Heart right ventricle (tissue), 16 donors: ENCODE data around the gene KSR1. TPM values are rescaled to one million over a fixed set of nuclear protein-coding genes. Genes with fewer than 3 reads are reported as not detected.
"Not testable (repeated sequence)": the region's sequence is repeated elsewhere in the genome, so short reads cannot be mapped to it uniquely, and the experiment has no call there.

ENCODE experiments used
- ATAC-seq, 8 donors: fragments of 200-7000 bp; cut with Tn5 transposase; one replicate each; pipeline ENCODE4 v1.9.1; 2020; ENCODE audit warnings: mild to moderate bottlenecking in 8 of 8, moderate library complexity in 8 of 8, moderate number of reproducible peaks in 1 of 8
- DNase-seq, 2 donors: peaks; one replicate each; pipeline ENCODE4 v3.0.0-alpha.2; 2020
- H3K27ac ChIP-seq, 10 donors: fragments of 200-600 bp; sonication (generic) in 2 of 10; one replicate each; pipeline versions ENCODE4 v1.5.0 to v1.8.0; 2020 to 2022; ENCODE audit warnings: mild to moderate bottlenecking in 3 of 10
- H3K27me3 ChIP-seq, 7 donors: fragments of 200-600 bp; one replicate each; pipeline ENCODE4 v1.8.0; 2021 to 2022; ENCODE audit warnings: mild to moderate bottlenecking in 2 of 7
- H3K36me3 ChIP-seq, 9 donors: fragments of 200-600 bp; sonication (generic) in 1 of 9; one replicate each; pipeline versions ENCODE4 v1.5.0 to v1.8.0; 2020 to 2022; ENCODE audit warnings: mild to moderate bottlenecking in 2 of 9
- H3K4me1 ChIP-seq, 9 donors: fragments of 200-600 bp; sonication (generic) in 1 of 9; one replicate each; pipeline versions ENCODE4 v1.5.0 to v1.8.0; 2020 to 2022; ENCODE audit warnings: mild to moderate bottlenecking in 4 of 9
- H3K4me3 ChIP-seq, 10 donors: fragments of 200-600 bp; sonication (generic) in 2 of 10; one replicate each; pipeline versions ENCODE4 v1.5.0 to v1.8.0; 2020 to 2022; ENCODE audit warnings: mild to moderate bottlenecking in 7 of 10, moderate library complexity in 2 of 10
- H3K9me3 ChIP-seq, 11 donors: fragments of 200-600 bp in 10 of 11; sonication (generic) in 2 of 11; one replicate each; pipeline versions ENCODE4 v1.5.0 to v1.8.0; 2013 to 2022; ENCODE audit warnings: mild to moderate bottlenecking in 2 of 11, control low read depth in 1 of 11, moderate library complexity in 1 of 11
- WGBS, 2 donors: extraction: QIAGEN DNeasy Blood & Tissue Kit; methylation state at CpG; one replicate each; pipeline ENCODE4 v1.1.7; 2013; ENCODE audit warnings: inconsistent platforms in 1 of 2; 5-methylcytosine and 5-hydroxymethylcytosine counted together
- intact Hi-C, 10 donors: fragments of 100-400 bp; cut with DNase I; formaldehyde crosslinking; loops; one replicate each; pipeline versions ENCODE4 v1.11.1 to v1.14.2; 2022
- polyA plus RNA-seq, 2 donors: library from polyadenylated mRNA; stranded (reverse); fragments of 200-250 nt; gene quantifications; one replicate each; pipeline ENCODE4 v1.2.3, GENCODE V29; 2013
- total RNA-seq, 10 donors: library from RNA; stranded (reverse); fragmentation: NEBNext Ultra II Directional in 3 of 10; extraction: Animal tissue kit (Norgen Biotek cat#: 25700) in 3 of 10; gene quantifications; one replicate each; pipeline versions ENCODE4 v1.2.1 to v1.2.4, GENCODE V29; 2021 to 2023
- TF ChIP-seq, protein P1 (sequence below), 9 donors: fragments of 200-600 bp; sonication (generic) in 2 of 9; IDR thresholded peaks; one replicate each; pipeline versions ENCODE4 v1.5.0 to v1.8.0; 2021 to 2022; ENCODE audit warnings: antibody characterized with exemption in 9 of 9, mild to moderate bottlenecking in 5 of 9, moderate library complexity in 1 of 9
- donor health status: Arrhythmogenic right ventricular cardiomyopathy.
- donor health status: ischemic (EF 13 %, LVEDD 7.1; RV severe dilation, severe dysfunction).
- donor health status: healthy with polysubstance abuse.
- donor health status: DM: no; HTN: yes; CAD: no.
- donor health status: DM: no; HTN: no; CAD: no.
- donor health status: ischemic (EF 25% LVEDD 6.9; RV normal size, moderate dysfunction).
- donor health status: ischemic (EF 25% LVEDD 5.7; RV mildly dilated, moderate dysfunction).
- donor health status: healthy.
- donor health status: DM: yes; HTN: yes; CAD: no.
- donor health status: Ischemic cardiomyopathy.
- donor health status: ischemic (EF 35%, LVEDD 5.7; RV mildly dilated, moderate dysfunction).
- donor health status: nonischemic (EF 11% LVEDD 7.7; RV severe dilation, severe dysfunction).
- donor health status: DM: yes; HTN: yes; CAD: no.
- donor health status: PGD.
- donor health status: ischemic (EF 29% LVEDD 5.4; RV normal size, mild dysfunction).
- donor health status: nonischemic (EF 23%, LVEDD 6.1; RV moderate dilation, normal function).

KSR1 gene
- total and polyA plus RNA-seq, 12 donors, result 5.6 to 19.6 (median 8.6) TPM

DNA sequence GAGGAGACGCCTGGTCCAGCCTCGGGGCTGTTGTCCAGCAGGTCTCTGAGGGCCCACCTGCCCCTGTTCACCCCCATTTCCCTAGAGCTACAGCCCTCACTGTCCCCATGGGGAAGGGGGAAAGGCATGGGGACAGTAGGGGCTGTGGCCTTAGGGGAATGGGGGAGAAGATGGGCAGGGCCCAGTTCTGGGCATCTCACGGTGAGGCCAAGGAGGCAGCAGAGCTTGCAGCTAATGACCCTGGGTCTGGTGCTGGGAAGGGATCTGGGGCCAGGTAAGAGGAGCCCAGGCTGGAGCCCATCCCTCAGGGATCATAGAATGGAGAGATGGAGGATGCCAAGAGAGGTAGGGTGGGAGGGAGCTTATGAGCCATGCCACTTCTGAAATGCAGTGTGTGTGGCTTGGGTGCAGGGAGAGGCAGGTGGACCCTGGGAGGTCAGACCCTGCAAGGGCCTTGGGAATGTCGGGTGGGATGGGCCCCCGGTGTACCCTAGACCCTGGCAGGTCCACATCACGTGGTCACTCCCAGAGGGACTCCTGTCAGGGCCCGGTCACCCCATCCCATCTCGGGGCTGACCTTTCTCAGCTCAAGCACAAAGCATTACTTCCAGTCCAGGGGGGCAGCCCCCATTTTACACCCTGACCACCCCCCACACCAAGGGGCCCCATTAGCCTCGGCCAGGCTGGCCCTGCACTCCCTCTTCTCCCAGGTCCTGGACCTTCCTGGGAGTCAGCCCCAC is 35.9 kb upstream of the KSR1 start:
- H3K4me1 ChIP-seq, result peaks cover 0 to 2% (median 0%) of the 10 kb centered on the region in 9 donors
- no peaks in the 10 kb centered on the region for H3K9me3 ChIP-seq
- DNase-seq (no peak), ATAC-seq (peak in 1 of 8 donors; percentile 25)
- 89 to 94% methylated on average over 9 of the region's 9 CpGs for WGBS, 2 donors
- TF ChIP-seq, protein P1, sequence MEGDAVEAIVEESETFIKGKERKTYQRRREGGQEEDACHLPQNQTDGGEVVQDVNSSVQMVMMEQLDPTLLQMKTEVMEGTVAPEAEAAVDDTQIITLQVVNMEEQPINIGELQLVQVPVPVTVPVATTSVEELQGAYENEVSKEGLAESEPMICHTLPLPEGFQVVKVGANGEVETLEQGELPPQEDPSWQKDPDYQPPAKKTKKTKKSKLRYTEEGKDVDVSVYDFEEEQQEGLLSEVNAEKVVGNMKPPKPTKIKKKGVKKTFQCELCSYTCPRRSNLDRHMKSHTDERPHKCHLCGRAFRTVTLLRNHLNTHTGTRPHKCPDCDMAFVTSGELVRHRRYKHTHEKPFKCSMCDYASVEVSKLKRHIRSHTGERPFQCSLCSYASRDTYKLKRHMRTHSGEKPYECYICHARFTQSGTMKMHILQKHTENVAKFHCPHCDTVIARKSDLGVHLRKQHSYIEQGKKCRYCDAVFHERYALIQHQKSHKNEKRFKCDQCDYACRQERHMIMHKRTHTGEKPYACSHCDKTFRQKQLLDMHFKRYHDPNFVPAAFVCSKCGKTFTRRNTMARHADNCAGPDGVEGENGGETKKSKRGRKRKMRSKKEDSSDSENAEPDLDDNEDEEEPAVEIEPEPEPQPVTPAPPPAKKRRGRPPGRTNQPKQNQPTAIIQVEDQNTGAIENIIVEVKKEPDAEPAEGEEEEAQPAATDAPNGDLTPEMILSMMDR (IDR thresholded peaks at IDR 0.05), result no peak
- no peak overlapping the region for H3K27ac ChIP-seq
- intact Hi-C loops, result loop anchor here in 1 of 10 donors (10.0 kb wide), 1 partner anchor 66 kb away; no protein-coding TSS in a partner anchor
- H3K27me3 ChIP-seq, result no peaks in the 10 kb centered on the region
- no peaks in the 10 kb centered on the region for H3K36me3 ChIP-seq
- H3K4me3 ChIP-seq, result no peak overlapping the region

DNA sequence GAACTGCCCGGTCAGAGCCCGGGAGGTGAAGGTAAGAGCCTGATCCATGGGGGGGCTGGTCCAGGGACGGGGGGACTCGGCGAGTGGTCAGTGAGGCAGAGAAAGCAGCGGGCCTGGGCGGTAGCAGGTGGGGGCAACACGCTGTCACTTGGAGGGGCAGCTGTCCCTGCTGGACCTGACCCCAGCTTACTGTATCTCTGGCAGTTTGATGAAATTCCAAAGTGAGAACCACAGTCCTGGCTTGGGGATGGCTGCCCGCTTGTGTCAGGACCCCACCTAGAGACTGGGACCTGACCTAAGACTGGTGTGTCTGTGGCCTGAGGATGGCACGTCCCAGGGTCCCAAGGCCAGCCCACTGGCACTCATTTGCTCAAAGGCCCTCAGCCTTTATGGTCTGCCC is 35.1 kb upstream of the KSR1 start:
- WGBS, 2 donors, result 94 to 96% methylated on average over 10 of the region's 10 CpGs
- ATAC-seq (no peak), DNase-seq (no peak)
- intact Hi-C loops, result loop anchor here in 1 of 10 donors (10.0 kb wide), 1 partner anchor 66 kb away; no protein-coding TSS in a partner anchor
- H3K27me3 ChIP-seq, result no peaks in the 10 kb centered on the region
- H3K9me3 ChIP-seq, result no peaks in the 10 kb centered on the region
- no peaks in the 10 kb centered on the region for H3K4me1 ChIP-seq
- no peak overlapping the region for H3K4me3 ChIP-seq
- TF ChIP-seq, protein P1 (IDR thresholded peaks at IDR 0.05), result no peak
- no peak overlapping the region for H3K27ac ChIP-seq
- no peaks in the 10 kb centered on the region for H3K36me3 ChIP-seq

- H3K4me3 ChIP-seq, H3K9me3 ChIP-seq, H3K4me1 ChIP-seq, ATAC-seq, H3K36me3 ChIP-seq, DNase-seq, H3K27ac ChIP-seq, H3K27me3 ChIP-seq: not testable (repeated sequence)
- intact Hi-C loops, result loop anchor here in 1 of 10 donors (10.0 kb wide), 1 partner anchor 67 kb away; no protein-coding TSS in a partner anchor
- 94 to 95% methylated on average over 6 of the region's 6 CpGs for WGBS, 2 donors
Measured at GRCh38 chr17:27421626-27422025, 34.6 kb upstream of the KSR1 start.

DNA sequence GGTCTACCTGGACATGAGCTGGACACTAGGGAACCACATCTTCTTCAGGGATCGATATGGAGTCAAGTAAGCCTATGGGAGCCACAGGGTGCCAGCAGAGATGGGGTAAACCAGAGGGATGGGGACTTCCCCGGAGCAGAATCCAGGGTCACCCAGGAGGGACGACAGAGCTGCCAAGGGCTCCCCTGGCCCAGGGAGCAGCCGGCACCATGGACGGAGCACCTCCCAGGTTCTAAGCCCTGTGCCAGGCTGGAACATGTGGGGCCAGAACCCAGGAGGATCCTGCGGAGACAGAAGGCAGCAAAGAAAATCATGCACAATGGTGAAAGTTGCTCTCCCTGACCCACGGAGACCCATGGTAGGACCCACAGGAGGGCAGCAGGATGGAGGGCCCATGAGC is 33.6 kb upstream of the KSR1 start:
- Histone ChIP-seq H3K4me1 (no peaks in the 10 kb centered on the region), H3K27me3 (no peaks in the 10 kb centered on the region), H3K4me3 (no peak overlapping the region), H3K9me3 (peaks cover 0 to 4% (median 0%) of the 10 kb centered on the region in 11 donors), H3K36me3 (no peaks in the 10 kb centered on the region), H3K27ac (no peak overlapping the region)
- TF ChIP-seq, protein P1 (IDR thresholded peaks at IDR 0.05), result no peak
- 95 to 96% methylated on average over 7 of the region's 7 CpGs for WGBS, 2 donors
- DNase-seq, result no peak
- ATAC-seq, result no peak
- intact Hi-C loops, result loop anchor here in 1 of 10 donors (10.0 kb wide), 1 partner anchor 68 kb away; no protein-coding TSS in a partner anchor

DNA sequence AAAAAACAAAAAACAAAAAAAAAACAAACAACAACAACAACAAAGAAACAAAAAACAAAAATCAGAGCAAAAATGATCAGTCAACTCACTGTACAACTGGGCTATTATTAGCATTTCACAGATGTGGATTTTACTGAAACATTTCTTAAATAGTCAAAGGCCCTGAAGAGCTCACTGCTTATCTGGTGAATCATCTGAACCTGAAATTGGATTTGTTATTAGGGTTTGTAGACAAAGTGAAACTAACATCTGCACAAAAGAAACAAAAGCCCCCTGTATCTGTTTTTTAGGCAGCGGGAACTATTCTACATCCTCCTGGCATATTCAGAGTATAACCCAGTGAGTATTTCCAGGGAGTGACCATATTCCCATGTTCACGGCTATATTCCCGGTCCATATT is 32.6 kb upstream of the KSR1 start:
- intact Hi-C loops, result loop anchor here in 1 of 10 donors (10.0 kb wide), 1 partner anchor 69 kb away; no protein-coding TSS in a partner anchor
- H3K36me3 ChIP-seq, result no peaks in the 10 kb centered on the region
- WGBS, 2 donors, result 84 to 88% methylated on average over 3 of the region's 3 CpGs

More for the DNA sequence above, 32.6 kb upstream of the KSR1 start:
- no peak overlapping the region for H3K27ac ChIP-seq
- no peaks in the 10 kb centered on the region for H3K4me1 ChIP-seq
- peaks cover 0 to 4% (median 0%) of the 10 kb centered on the region in 11 donors for H3K9me3 ChIP-seq
- H3K4me3 ChIP-seq, result no peak overlapping the region
- ATAC-seq (no peak), DNase-seq (no peak)
- TF ChIP-seq, protein P1 (IDR thresholded peaks at IDR 0.05), result no peak
- H3K27me3 ChIP-seq, result no peaks in the 10 kb centered on the region
